HG02759 (cell line): ENCODE measurements around the gene OGFR.

Experiments used
- ATAC-seq: cut with Tn5 transposase; IDR thresholded peaks from one replicate; pipeline ENCODE4 v1.9.1; 2021; ENCODE audit warnings: mild to moderate bottlenecking, moderate library complexity; ENCODE audit not compliant: unreplicated experiment

OGFR gene

GRCh38 chr20:62824476-62825332 lies 20.1 kb downstream of the OGFR start:
- no peak for ATAC-seq

GRCh38 chr20:62825333-62825985 lies 20.8 kb downstream of the OGFR start:
- no peak for ATAC-seq

GRCh38 chr20:62825986-62826645 lies 21.5 kb downstream of the OGFR start:
- no peak for ATAC-seq

GRCh38 chr20:62826646-62827310 lies 22.1 kb downstream of the OGFR start:
- no peak for ATAC-seq

- no peak for ATAC-seq
Measured at GRCh38 chr20:62827311-62828038, 22.8 kb downstream of the OGFR start.

GRCh38 chr20:62828051-62828450 lies 23.4 kb downstream of the OGFR start:
- no peak for ATAC-seq

GRCh38 chr20:62828511-62829230 lies 24.0 kb downstream of the OGFR start:
- no peak for ATAC-seq

GRCh38 chr20:62829231-62830230 lies 24.9 kb downstream of the OGFR start:
- ATAC-seq: no peak

- no peak for ATAC-seq
Measured at GRCh38 chr20:62830251-62830650, 25.6 kb downstream of the OGFR start.

GRCh38 chr20:62830821-62831220 lies 26.2 kb downstream of the OGFR start:
- ATAC-seq: no peak

- no peak for ATAC-seq
Measured at GRCh38 chr20:62831361-62831788, 26.7 kb downstream of the OGFR start.

- no peak for ATAC-seq
Measured at GRCh38 chr20:62831854-62832211, 27.2 kb downstream of the OGFR start.

GRCh38 chr20:62832212-62832922 lies 27.7 kb downstream of the OGFR start:
- ATAC-seq: peak; percentile 63

- peak; percentile 36 for ATAC-seq
Measured at GRCh38 chr20:62832951-62833391, 28.3 kb downstream of the OGFR start.

GRCh38 chr20:62834967-62835730 lies 30.5 kb downstream of the OGFR start:
- no peak for ATAC-seq

GRCh38 chr20:62835931-62836861 lies 31.6 kb downstream of the OGFR start:
- no peak for ATAC-seq
